NCI-H146 (cell line): ENCODE results near the gene TNFAIP6.
"Not testable (repeated sequence)": the region's sequence is repeated elsewhere in the genome, so short reads cannot be mapped to it uniquely, and the experiment has no call there.

Experiments used
- DNase-seq: peaks from one replicate; lab custom pipeline; 2025; lab: John Stamatoyannopoulos, UW

TNFAIP6 gene, protein sequence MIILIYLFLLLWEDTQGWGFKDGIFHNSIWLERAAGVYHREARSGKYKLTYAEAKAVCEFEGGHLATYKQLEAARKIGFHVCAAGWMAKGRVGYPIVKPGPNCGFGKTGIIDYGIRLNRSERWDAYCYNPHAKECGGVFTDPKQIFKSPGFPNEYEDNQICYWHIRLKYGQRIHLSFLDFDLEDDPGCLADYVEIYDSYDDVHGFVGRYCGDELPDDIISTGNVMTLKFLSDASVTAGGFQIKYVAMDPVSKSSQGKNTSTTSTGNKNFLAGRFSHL

DNA sequence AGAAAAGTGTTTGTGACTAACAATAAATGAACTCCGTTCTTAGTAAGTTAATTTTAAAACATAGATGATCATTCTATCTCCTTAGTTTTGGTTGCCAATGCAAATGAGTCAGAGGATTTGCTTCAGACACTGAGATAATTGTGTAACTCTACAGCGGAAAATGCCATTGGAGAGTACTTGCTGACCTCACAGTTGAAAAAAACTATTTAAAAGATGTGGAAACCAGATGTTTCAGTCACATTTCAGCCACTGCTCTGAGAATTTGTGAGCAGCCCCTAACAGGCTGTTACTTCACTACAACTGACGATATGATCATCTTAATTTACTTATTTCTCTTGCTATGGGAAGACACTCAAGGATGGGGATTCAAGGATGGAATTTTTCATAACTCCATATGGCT is at the start of gene TNFAIP6:
Gene TNFAIP6 (plus strand): TSS at position 234 of the 400 bp plus-strand sequence. CDS start 75 bp downstream, at position 309.
- no peak for DNase-seq

DNA sequence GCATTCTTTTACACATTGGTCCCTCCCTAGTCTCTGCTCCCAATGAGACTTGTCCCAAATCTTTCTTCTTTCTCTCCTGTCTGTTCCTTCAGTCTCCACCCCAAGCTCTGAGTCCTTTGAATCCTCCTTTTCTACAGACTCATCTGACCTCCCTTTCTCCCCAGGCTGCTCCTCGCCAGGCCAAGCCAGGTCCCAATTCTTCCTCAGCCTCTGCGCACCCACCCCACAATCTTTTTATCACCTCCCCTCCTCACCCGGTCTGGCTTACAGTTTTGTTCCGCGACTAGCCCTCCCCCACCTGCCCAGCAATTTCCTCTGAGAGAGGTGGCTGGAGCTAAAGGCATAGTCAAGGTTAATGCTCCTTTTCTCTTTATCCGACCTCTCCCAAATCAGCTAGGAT is 47.1 kb upstream of the TNFAIP6 start:
- DNase-seq, result not testable (repeated sequence)

DNA sequence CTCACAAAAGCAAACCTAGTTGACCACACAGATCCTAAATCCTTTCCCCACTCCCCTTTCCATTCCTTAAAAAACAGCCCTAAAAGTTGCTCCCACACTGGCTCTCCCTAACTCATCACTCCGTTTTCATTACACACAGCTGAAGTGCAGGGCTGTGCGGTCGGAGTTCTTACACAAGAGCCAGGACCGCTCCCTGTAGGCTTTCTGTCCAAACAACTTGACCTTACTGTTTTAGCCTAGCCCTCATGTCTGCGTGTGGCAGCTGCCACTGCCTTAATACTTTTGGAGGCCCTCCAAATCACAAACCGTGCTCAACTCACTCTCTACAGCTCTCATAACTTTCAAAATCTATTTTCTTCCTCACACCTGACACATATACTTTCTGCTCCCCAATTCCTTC is 45.0 kb upstream of the TNFAIP6 start:
- DNase-seq, result not testable (repeated sequence)

DNA sequence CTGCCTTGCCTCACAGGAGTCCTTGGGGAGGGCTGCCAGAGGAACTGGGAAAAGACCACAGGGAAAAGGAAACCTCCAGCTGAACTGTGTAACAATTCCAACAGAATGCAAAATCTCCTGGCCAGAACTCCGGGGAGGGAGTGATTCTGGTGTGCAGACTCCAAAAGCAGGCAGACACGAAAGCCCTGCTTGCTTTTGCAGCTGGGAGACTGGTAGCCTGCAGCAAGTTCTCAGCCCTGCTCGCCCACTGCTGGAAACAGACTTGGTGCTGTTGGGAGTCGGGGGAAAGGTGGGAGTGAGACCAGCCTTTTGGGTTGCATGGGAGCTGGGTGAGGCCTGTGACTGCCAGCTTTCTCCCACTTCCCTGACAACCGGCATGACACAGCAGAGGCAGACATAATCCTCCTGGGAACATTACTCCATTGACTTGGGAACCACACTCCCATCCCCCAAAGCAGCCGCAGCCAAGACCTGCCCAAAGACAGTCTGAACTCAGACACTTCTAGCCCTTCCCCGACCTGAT is 42.0 kb upstream of the TNFAIP6 start:
- no peak for DNase-seq

DNA sequence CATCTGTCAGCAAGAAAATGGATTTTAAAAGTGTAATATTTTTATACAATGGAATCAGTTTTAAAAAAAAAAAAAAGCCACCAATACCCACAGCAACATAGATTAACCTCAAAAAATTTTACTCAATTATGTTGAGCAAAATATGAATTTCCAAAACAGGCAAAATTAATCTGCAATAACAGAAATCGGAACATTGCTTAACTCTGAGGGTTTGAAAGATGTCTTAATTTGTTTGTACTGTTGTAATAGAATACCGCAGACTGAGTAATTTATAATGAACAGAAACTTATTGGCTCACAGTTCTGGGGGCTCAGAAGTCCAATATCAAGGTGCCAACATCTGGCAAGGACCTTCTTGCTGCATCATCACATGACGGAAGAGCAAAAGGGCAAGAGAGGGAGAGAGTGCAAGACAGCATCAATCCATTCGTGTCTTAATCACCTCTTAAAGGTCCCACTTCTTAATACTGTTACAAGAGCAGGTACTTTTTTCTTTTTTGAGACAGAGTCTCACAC is 31.8 kb upstream of the TNFAIP6 start:
- no peak for DNase-seq

DNA sequence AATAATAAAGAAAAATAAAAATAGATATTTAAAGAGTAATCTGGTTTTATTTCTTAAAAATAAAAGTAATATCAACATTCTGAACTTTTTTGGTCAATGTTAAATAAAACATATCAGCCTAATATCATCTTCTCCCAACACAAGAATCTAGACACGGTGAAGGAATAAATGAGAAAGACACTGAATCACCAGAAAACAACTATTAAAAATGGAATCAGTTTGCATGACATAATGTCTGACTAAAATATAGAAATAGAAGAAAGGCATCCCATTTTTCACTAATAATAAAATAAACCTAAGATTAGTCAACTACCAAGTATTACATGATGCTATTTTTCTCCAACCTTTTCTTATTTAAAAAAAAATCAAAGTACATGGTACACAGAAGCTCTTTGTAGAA is 30.8 kb upstream of the TNFAIP6 start:
- DNase-seq, result no peak

DNA sequence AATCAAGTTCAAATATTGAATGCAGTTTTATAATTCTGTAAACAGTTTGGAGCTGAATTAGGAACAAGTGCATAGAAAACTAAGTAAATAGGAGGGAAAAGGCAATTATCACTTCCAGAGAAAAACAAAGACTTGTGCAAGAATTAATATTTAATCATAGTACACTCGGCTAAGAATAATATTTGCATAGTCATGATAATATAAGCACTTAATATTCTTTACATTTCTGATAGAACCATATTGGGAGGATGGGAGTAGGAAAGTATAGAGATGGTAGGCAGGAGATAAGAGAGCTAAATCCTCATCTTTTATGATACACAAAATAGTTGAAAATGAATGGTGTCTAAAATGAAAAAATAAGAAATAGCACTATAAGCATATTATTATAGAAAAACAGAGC is 27.4 kb upstream of the TNFAIP6 start:
- no peak for DNase-seq

DNA sequence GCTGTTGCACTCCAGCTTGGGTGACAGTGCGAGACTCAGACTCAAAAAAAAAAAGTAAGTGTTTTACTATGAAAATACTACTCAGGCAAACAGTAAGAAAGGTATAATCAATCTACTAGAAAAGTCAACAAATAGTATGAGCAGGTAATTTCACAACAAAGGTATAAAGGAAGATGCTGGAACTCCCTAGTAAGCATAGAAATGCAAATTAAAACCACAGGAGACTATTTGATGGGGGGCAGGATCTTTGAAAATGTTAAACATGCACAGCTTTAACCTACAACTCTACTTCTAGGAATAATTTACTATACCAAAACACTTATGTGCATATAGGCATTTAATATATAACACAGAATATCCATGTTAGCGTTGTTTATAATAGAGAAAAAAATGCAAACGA is 24.3 kb upstream of the TNFAIP6 start:
- DNase-seq, result no peak

DNA sequence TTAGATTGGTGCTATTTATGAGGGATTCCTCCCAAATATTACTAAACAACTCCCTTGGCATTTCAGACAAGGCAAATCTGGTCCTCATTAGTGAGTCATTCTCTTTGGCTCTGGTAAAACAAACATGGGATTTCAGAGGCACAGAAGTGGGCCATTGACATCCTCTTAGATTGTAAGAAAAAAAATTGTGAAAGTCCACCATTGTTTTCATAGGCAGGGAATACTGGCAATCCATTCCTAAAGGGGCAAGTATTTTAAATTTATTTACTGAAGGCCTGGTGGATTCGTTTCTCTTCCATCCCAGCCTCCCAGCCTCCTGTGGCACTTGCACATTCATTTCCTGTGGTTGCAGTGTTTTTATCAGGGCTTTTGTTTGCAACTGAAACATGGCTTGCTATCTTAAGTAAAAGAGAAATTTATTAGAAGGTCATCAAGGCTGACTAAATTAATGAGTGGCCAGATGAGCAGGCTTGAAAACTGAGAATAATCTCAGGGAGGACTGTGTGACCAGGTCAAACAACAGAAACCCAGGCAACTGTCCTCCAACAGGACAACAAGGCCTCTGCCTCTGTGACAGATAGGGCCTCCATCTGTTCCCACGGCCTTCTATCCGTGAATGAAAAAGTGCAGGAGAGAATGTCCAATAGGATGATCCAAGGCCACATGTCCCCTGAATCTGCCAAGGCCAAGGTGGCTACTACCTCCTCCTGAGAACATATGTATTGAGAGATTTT is 23.1 kb upstream of the TNFAIP6 start:
- no peak for DNase-seq

DNA sequence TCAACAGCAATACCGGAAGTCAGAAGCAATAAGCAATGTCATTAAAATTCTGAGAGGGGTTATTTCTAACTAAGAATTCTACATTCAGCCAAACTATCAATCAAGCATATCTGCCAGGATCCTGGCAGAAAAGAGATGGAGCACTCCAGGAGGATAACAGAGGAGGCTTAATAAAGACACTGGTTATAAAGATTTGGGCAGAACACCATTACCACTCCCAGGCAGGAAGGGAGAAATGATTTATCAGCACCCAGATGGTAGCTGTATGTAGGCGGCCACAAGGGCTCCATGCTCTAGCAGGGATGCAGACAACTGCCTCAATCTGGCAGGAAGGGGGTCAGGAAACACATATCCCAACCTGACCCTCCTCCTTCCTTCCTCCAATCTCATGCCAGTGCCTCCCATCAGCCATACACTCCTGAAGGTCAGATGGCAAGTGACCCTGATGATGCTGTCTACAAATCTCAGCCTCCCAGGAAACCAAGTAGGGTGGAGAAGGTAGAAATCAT is 20.5 kb upstream of the TNFAIP6 start:
- no peak for DNase-seq

DNA sequence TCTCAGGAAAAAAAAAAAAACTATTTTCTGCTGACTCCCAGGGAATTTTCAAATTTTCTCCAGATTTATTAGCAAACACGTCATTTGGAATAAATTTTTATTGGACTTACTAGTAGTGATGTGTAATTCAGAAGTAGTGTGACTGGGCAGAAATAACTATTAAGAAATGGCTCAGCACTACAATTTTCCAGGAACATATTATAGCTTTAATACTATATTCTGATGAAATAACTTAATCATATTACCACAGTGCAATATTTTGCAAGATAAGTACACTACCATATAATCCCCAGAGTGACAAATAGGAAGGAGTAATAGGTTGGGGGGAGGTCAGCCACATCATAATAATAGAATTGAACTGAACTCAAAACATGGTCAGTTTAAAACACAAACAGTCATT is 19.7 kb upstream of the TNFAIP6 start:
- no peak for DNase-seq

DNA sequence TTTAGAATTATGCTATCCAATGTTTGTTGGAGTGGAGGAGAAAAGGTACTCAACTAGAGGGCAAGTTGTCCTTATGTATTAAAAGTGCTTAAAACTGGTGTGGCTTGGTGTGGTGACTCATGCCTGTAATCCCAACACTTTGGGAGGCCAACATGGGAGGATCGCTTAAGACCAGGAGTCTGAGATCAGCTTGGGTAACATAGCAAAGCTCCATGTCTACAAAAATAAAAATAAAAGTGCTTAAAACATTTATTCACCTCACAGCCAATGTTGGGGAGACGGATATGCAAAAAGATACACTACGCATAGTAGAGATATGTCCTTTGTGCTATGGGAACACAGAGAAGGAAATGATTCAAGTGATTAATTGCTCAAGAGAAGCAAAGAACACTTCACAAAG is 19.3 kb upstream of the TNFAIP6 start:
- no peak for DNase-seq

DNA sequence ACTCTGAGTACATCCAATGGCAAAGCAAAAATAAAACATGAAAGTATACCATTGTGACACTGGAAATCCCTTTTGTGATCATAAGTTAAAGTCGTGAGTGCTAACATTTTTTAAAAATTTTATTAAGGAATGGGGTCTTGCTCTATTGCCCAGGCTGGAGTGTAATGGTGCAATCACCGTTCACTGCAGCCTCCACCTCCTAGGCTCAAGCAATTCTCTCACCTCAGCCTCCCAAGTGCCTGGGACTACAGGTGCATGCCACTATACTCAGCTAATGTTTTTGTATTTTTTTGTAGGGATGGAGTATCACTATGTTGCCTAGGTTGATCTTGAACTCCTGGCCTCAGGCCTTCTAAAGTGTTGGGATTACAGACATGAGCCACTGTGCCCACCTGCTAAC is 14.3 kb upstream of the TNFAIP6 start:
- DNase-seq, result no peak

DNA sequence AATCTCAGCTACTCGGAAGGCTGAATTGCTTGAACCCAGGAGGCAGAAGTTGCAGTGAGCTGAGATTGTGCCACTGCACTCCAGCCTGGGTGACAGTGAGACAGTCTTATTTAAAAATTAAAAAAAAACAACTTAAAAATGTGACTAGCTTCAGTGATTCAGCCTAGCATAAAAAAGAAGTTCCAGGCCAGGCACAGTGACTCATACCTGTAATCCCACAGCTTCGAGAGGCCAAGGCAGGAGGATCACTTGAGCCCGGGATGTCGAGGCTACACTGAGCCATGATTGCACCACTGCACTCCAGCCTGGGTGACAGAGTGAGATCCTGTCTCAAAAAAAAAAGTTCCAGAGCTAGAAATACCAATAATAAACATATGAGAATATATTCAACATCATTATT is 13.2 kb upstream of the TNFAIP6 start:
- not testable (repeated sequence) for DNase-seq

DNA sequence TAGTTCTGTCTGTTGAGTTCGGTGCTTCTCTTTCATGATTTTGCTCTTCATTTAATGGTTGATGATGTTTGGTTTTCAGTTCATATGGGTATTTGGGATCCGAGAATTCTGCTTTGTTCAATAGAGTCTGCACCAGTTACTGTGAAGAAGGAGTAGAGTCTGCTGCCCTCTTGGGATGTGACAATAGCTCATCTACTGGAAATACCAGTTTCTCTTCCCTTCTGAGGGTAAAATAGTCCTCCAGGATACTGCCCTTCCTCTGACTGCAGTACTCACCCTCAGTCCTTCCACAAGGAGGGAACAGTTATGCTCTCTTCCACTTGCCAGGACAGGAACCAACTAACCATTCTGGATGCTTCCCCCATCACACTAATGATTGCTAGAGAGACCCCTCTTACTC is 12.5 kb upstream of the TNFAIP6 start:
- DNase-seq, result no peak

DNA sequence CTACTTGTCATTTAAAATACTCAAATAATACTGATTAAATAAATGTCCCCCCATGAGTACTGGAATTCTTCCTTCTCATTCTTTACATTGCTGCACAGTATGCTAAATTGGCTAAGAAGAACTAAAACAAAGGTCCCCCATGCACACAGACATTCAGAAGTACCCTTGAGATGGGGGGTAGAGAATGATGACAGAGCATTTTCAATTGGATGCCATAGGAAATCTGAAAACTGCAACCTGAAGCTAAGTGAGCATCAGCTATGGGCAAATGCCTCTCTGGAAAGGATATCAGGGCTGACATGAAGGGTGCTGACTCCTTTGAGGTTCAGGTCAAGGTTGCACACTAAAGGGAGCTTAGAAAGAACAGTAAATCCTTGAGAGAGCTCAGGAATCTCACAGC is 10.1 kb upstream of the TNFAIP6 start:
- DNase-seq, result no peak

DNA sequence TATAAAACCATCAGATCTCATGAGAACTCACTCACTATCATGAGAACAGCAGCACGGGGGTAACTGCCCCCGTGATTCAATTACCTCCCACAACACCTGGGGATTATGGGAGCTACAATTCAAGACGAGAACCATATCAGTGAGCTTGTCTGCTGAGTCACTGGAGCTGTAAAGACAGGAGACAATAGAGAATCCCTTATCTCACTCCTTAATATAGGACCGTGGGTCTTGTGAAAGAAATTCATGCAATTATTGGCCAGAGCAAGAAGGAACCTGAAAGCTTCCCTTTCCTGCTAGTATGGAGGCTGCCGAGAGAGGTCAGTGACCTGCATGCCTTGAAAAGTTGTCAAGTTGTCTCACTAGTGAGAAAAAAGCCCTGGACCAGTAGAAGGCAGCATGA is 9.5 kb upstream of the TNFAIP6 start:
- DNase-seq, result no peak

DNA sequence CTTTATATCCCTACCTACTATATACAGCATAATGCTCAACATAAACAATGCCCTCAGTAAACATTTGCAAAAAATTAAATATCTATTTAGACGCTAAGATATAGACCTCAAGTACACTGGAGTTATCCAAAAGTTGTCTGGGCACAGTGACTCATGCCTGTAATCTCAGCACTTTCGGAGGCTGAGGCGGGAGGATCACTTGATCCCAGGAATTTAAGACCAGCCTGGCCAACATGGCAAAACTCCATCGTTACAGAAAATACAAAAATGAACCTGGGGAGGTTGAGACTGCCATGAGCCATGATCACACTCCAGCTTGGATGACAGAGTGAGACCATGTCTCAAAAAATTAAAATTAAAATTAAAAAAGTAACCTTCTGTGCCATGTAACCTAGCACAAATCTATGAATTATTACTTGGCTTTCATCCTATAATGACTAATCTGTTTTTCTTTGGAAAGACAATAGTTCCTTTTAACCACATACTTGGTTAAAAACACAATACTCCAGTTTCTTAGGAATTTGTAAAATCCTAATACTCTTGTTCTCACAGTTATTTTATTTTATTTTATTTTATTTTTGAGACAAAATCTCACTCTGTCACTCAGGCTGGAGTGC is 6.7 kb upstream of the TNFAIP6 start:
- DNase-seq, result no peak

DNA sequence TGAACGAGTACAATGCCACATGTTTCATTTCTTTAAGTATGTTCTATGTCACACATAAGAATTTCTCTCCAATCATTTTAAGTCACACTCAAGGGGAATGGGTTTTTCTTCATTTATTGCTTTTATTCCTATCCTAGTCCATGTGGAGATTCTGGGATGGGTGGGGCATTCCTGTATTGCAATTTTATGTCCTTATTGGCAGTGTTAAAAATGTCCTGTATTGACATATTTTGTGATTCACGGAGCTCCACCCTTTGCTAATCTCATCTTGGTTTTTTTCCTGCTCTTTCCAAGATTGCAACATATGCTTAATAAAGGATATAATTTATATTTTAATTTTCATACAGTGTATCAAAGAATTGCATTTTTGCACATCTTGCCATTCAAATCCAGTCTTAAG is 3.4 kb upstream of the TNFAIP6 start:
- no peak for DNase-seq

DNA sequence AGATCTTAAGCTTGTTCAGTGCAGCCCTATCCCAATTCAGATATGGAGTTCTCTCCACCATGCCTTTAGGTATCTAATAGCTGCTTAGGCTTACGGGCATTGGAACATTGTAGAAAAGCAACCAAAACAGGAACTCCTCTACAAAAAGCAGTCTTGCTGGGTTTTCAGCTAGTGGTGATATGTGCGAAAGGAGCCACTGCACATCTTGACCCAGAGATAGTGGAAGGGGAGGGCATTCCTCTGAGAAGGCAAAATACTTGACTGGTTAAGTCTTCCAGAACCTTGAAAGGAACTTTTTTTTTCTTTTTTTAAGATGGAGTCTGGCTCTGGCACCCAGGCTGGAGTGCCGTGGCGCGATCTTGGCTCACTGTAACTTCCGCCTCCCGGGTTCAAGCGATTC is 2.6 kb upstream of the TNFAIP6 start:
- DNase-seq, result no peak

DNA sequence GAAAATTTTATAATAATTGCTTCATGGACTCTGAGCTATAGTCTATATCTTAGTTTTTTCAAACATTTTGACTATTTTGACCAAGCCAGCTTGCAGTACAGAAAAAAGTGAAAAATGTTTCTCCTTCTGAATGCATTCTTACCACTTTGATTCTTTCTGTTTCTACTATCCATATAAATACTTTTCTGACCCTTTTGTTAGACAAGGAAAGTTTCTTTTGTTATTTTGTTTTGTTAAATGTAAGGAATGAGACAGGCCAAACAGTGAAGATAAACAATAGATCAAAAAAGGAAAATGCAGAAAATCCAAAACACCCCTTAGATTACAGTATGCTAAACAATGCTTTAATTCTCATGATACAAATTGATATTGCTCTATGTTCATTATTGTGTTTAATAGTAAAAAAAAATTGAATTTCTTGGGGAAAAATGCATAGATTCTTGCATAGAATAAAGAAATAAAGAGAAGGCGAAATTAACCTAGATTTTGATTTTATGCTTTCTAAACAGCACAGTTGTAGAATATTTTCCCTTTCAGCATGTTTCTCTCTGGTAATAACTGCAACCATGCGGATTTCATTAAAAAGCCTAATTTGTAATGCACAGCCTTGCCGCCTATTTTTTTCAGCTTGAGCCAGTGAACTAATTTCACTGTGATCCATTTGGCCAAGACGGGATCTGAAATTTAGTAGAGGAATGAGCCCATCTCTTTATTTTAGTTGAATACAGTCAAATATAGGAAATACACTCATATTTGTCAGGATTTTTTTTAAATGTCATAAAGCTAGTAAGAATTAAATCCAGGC is 976 bp downstream of the TNFAIP6 start:
- no peak for DNase-seq
